VCaP (cell line): ENCODE data around the gene APBA2.

ENCODE experiments used
- H3K27ac ChIP-seq: fragments of 450-650 bp; 2 replicates; pipeline ENCODE4 v1.5.1; 2017
- TF ChIP-seq, protein P1 (sequence below): fragments of 450-650 bp; conservative IDR thresholded peaks from 2 replicates; pipeline ENCODE4 v1.5.1; 2017; ENCODE audit warnings: mild to moderate bottlenecking, moderate library complexity

APBA2 gene

GRCh38 chr15:29130476-29130875 is 244.7 kb downstream of the APBA2 start:
- no peak overlapping the region for H3K27ac ChIP-seq
- TF ChIP-seq, protein P1, sequence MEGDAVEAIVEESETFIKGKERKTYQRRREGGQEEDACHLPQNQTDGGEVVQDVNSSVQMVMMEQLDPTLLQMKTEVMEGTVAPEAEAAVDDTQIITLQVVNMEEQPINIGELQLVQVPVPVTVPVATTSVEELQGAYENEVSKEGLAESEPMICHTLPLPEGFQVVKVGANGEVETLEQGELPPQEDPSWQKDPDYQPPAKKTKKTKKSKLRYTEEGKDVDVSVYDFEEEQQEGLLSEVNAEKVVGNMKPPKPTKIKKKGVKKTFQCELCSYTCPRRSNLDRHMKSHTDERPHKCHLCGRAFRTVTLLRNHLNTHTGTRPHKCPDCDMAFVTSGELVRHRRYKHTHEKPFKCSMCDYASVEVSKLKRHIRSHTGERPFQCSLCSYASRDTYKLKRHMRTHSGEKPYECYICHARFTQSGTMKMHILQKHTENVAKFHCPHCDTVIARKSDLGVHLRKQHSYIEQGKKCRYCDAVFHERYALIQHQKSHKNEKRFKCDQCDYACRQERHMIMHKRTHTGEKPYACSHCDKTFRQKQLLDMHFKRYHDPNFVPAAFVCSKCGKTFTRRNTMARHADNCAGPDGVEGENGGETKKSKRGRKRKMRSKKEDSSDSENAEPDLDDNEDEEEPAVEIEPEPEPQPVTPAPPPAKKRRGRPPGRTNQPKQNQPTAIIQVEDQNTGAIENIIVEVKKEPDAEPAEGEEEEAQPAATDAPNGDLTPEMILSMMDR = no peak

GRCh38 chr15:29130951-29131839 is 245.4 kb downstream of the APBA2 start:
- TF ChIP-seq, protein P1 = no peak
- no peak overlapping the region for H3K27ac ChIP-seq

DNA sequence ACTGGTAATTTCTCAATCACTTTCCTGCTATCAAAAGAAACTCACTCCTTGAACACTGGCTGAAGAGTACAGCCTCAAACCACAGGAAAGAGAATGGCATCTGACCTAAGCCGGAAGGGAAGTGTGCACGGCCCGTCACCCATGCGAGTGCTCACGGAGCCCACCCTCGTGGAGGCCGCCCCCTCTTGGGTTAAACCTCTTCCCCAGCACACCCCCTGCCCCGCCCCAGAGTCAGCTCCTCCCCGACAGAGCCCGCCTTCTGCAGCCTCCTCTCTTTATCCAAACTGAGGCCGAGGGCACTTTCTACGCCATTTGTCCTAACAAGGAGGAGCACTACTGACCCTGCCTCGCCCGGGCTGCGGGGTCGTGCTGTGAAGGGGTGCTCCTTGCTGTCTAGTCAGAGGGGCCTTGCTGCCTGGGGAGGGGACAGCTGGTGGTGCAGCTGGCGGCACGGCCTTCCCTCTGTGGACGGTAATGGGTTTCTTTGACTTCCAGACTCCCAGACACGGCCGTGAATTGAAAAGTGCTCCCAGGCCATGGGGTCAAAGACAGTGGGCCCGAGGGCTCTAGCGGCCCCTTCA is 246.2 kb downstream of the APBA2 start:
- TF ChIP-seq, protein P1 = no peak
- H3K27ac ChIP-seq = no peak overlapping the region

DNA sequence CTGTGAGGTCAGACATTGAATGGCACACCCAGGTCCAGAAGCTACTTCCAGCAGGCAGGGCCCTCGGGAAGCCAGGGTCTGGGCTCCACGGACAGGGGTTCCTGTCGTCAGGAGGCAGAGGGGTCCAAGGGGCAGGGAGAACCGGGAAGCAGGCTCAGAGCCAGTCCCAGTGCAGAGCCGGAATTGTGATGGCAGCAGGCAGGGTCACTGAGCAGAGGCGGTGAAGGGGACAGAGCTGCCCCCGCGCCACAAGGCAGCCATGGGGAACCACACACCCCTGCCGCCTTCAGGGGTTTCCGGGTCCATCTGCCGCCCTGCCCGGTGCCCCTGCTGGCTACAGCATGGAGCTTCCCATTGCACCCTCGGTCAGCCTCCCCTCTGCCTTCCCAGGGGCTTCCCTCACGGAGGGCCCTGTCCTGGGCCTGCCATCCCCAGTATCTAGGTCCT is 247.0 kb downstream of the APBA2 start:
- no peak overlapping the region for H3K27ac ChIP-seq
- TF ChIP-seq, protein P1 = no peak

DNA sequence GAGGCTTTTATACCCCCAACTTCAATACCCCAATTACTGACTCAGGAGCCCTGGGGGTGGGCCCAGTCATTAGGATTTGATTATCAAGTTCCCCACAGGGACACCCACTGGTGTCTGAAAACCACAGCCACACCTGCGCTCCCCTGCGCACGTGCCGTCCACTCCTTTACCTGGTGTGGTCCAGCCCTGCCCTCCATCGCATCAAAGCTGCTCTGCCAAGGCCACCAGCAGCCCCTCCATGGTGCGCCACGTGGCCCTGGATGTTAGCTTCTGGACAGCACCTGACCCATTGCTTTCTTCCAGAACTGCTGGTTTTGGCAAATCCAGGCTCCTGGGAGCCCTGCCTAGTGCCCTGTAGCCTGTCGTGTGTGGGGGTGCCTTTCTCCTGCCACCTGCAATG is 247.5 kb downstream of the APBA2 start:
- no peak overlapping the region for H3K27ac ChIP-seq
- TF ChIP-seq, protein P1 = no peak

GRCh38 chr15:29133791-29134190 is 248.0 kb downstream of the APBA2 start:
- no peak overlapping the region for H3K27ac ChIP-seq
- TF ChIP-seq, protein P1 = no peak

- TF ChIP-seq, protein P1 = no peak
- H3K27ac ChIP-seq = no peak overlapping the region
Observed at GRCh38 chr15:29134239-29134638, 248.5 kb downstream of the APBA2 start.
